ENCODE data around the gene CHD2.

The CHD2 gene

GRCh38 chr15:92899948-92900730 lies at the start of gene CHD2:
Gene CHD2 (plus strand): TSS chr15:92900324. CDS start chr15:92901238, 914 bp downstream.
- peak; percentile 91 for DNase-seq (ENCODE audit: low spot score)
- peak within 1 kb of the TSS; percentile 98 for H3K27ac ChIP-seq
- ChIA-PET CTCF (interaction anchor here (1.9 kb wide), 1 partner anchor 91 kb away, joined by 8 read pairs; no protein-coding TSS in a partner anchor), POLR2A (ENCODE audit: low non-redundant PET) (interaction anchor here (0.6 to 1.5 kb wide), 7 partner anchors 18 to 102 kb away, joined by 3 to 12 read pairs (median 5); no protein-coding TSS in a partner anchor)
- no peak for TF ChIP-seq CTCF (conservative IDR thresholded peaks at IDR 0.05; ENCODE audit: low read depth)

- CTCF ChIA-PET: interaction anchor here (0.5 kb wide), 1 partner anchor 37 kb away, joined by 4 read pairs; no protein-coding TSS in a partner anchor
- DNase-seq (ENCODE audit: low spot score): no peak
- TF ChIP-seq CTCF (conservative IDR thresholded peaks at IDR 0.05; ENCODE audit: low read depth): no peak
- POLR2A ChIA-PET (ENCODE audit: low non-redundant PET): no interaction called here
- H3K27ac ChIP-seq: no peak overlapping the region
Observed at GRCh38 chr15:92853222-92853621, 46.9 kb upstream of the CHD2 start.

GRCh38 chr15:92861742-92862141 lies 38.4 kb upstream of the CHD2 start:
- TF ChIP-seq CTCF (conservative IDR thresholded peaks at IDR 0.05; ENCODE audit: low read depth): no peak
- ChIA-PET POLR2A (ENCODE audit: low non-redundant PET) (interaction anchor here (0.7 kb wide), 1 partner anchor 1284 kb away, joined by 3 read pairs; no protein-coding TSS in a partner anchor), CTCF (no interaction called here)
- DNase-seq (ENCODE audit: low spot score): no peak
- H3K27ac ChIP-seq: no peak overlapping the region

- ChIA-PET POLR2A (ENCODE audit: low non-redundant PET) (no interaction called here), CTCF (no interaction called here)
- TF ChIP-seq CTCF (conservative IDR thresholded peaks at IDR 0.05; ENCODE audit: low read depth): no peak
- no peak for DNase-seq (ENCODE audit: low spot score)
- no peak overlapping the region for H3K27ac ChIP-seq
Observed at GRCh38 chr15:92864127-92864814, 35.9 kb upstream of the CHD2 start.

- peak overlapping the region; percentile 92 for H3K27ac ChIP-seq
- ChIA-PET CTCF (interaction anchor here (0.9 kb wide), 2 partner anchors 61 to 72 kb away, joined by 3 read pairs; no protein-coding TSS in a partner anchor), POLR2A (ENCODE audit: low non-redundant PET) (interaction anchor here (1.5 kb wide), 1 partner anchor 13 kb away, joined by 6 read pairs; no protein-coding TSS in a partner anchor)
- no peak for TF ChIP-seq CTCF (conservative IDR thresholded peaks at IDR 0.05; ENCODE audit: low read depth)
- DNase-seq (ENCODE audit: low spot score): peak; percentile 73
Observed at GRCh38 chr15:92869263-92869940, 30.7 kb upstream of the CHD2 start.

All from RWPE1 (cell line).